ENCODE results near the gene UGT8.

GRCh38 chr4:114642173-114642780, 43.7 kb downstream of the UGT8 start:
- TF ChIP-seq CTCF (IDR thresholded peaks at IDR 0.05; ENCODE audit: insufficient read depth, low read length) (no peak), POLR2AphosphoS5 (IDR thresholded peaks at IDR 0.05; ENCODE audit: low read depth) (no peak), SPI1 (IDR thresholded peaks at IDR 0.05; ENCODE audit: borderline replicate concordance, low read depth) (no peak)

Data from HL-60 (cell line).